ENCODE measurements around the gene ZC3H11A.
"Not testable (repeated sequence)": the region's sequence is repeated elsewhere in the genome, so short reads cannot be mapped to it uniquely, and the experiment has no call there.

ZC3H11A gene

GRCh38 chr1:203760506-203760905 is 34.9 kb upstream of the ZC3H11A start:
- no peak for DNase-seq (ENCODE audit: low read depth)
- no peak for TF ChIP-seq CTCF (conservative IDR thresholded peaks at IDR 0.05; ENCODE audit: control insufficient read depth, insufficient read depth, low read depth, low read length)
- no peak overlapping the region for H3K4me3 ChIP-seq (ENCODE audit: control insufficient read depth, low read depth, low read length)

- DNase-seq (ENCODE audit: low read depth); H3K4me3 ChIP-seq (ENCODE audit: control insufficient read depth, low read depth, low read length): not testable (repeated sequence)
Observed at GRCh38 chr1:203761958-203762357, 33.5 kb upstream of the ZC3H11A start.

GRCh38 chr1:203763505-203763904 is 31.9 kb upstream of the ZC3H11A start:
- DNase-seq (ENCODE audit: low read depth) = no peak
- no peak for TF ChIP-seq CTCF (conservative IDR thresholded peaks at IDR 0.05; ENCODE audit: control insufficient read depth, insufficient read depth, low read depth, low read length)
- no peak overlapping the region for H3K4me3 ChIP-seq (ENCODE audit: control insufficient read depth, low read depth, low read length)

- no peak for DNase-seq (ENCODE audit: low read depth)
- H3K4me3 ChIP-seq (ENCODE audit: control insufficient read depth, low read depth, low read length) = no peak overlapping the region
- no peak for TF ChIP-seq CTCF (conservative IDR thresholded peaks at IDR 0.05; ENCODE audit: control insufficient read depth, insufficient read depth, low read depth, low read length)
Observed at GRCh38 chr1:203764105-203765028, 31.1 kb upstream of the ZC3H11A start.

- no peak for TF ChIP-seq CTCF (conservative IDR thresholded peaks at IDR 0.05; ENCODE audit: control insufficient read depth, insufficient read depth, low read depth, low read length)
- no peak within 1 kb of the TSS for H3K4me3 ChIP-seq (ENCODE audit: control insufficient read depth, low read depth, low read length)
- no peak for DNase-seq (ENCODE audit: low read depth)
Observed at GRCh38 chr1:203765029-203765837, 30.2 kb upstream of the ZC3H11A start, which contains the start of gene LAX1. Gene LAX1 (plus strand): TSS chr1:203765183. CDS start chr1:203765566, 383 bp downstream.

GRCh38 chr1:203768256-203768655 is 27.2 kb upstream of the ZC3H11A start:
- no peak for DNase-seq (ENCODE audit: low read depth)
- H3K4me3 ChIP-seq (ENCODE audit: control insufficient read depth, low read depth, low read length) = no peak overlapping the region
- TF ChIP-seq CTCF (conservative IDR thresholded peaks at IDR 0.05; ENCODE audit: control insufficient read depth, insufficient read depth, low read depth, low read length) = no peak
